ENCODE measurements around the gene KDM4E.

GRCh38 chr11:95005642-95006041 is 19.4 kb upstream of the KDM4E start:
- TF ChIP-seq EZH2phosphoT487 (IDR thresholded peaks at IDR 0.05; ENCODE audit: insufficient read depth, low read depth) (no peak), EZH2 (IDR thresholded peaks at IDR 0.05; ENCODE audit: insufficient read depth, poor library complexity, severe bottlenecking) (no peak)
